Stimulated activated naive B cell treated with anti-CD40 and anti-IgM and Interleukin-4, amounts not matched to agents 10 μg/mL and 1 μg/mL and 100 μg/mL, for 72 hours (primary cell): ENCODE data around the gene DOK6.

Experiments
- ATAC-seq, 2 donors: fragments of 150-1000 bp; cut with Tn5 transposase; replicated peaks; 2 replicates each; pipeline ENCODE4 v1.10.0; 2021; ENCODE audit warnings: moderate library complexity in 1 of 2
- DNase-seq: peaks from one replicate; pipeline ENCODE4 v3.0.0; 2021
- H3K27ac Mint-ChIP-seq: one replicate; pipeline ENCODE4 v1.8.0; 2022; ENCODE audit warnings: mild to moderate bottlenecking, mixed read lengths
- H3K27me3 Mint-ChIP-seq, 2 donors: one replicate each; pipeline ENCODE4 v1.8.0; 2022; ENCODE audit warnings: mixed read lengths in 2 of 2
- H3K36me3 Mint-ChIP-seq, 2 donors: one replicate each; pipeline ENCODE4 v1.8.0; 2022; ENCODE audit warnings: mixed read lengths in 2 of 2, mild to moderate bottlenecking in 1 of 2
- H3K4me1 Mint-ChIP-seq, 2 donors: one replicate each; pipeline ENCODE4 v1.8.0; 2022; ENCODE audit warnings: mixed read lengths in 2 of 2, mild to moderate bottlenecking in 1 of 2
- H3K4me3 Mint-ChIP-seq, 2 donors: one replicate each; pipeline ENCODE4 v1.8.0; 2022; ENCODE audit warnings: mild to moderate bottlenecking in 2 of 2, mixed read lengths in 2 of 2, moderate library complexity in 1 of 2
- H3K9me3 Mint-ChIP-seq, 2 donors: one replicate each; pipeline ENCODE4 v1.8.0; 2022; ENCODE audit warnings: mixed read lengths in 2 of 2, mild to moderate bottlenecking in 1 of 2

The DOK6 gene

DNA sequence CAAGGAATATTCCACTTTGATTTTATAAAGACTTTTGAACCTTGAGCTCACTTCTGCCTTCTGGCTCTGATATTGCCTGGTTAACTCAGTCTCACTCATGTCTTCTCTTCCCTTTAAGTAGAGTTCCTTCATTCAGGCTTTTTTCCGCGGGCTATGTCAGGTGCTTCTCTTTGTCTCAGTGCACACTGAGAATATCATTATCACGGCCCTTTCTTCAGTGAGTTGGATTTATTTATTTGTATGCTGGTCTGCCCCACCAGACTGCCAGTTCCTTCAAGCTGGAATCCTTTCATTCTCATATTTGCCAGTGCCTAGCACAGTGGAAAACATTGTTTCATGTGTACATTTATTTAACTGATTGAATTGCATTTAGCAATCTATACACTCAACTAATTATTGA is 136.5 kb downstream of the DOK6 start:
- H3K27ac Mint-ChIP-seq: no peak overlapping the region
- no peak for DNase-seq
- no peaks in the 10 kb centered on the region for H3K4me1 Mint-ChIP-seq
- no peak overlapping the region for H3K4me3 Mint-ChIP-seq
- H3K9me3 Mint-ChIP-seq: no peaks in the 10 kb centered on the region
- no peaks in the 10 kb centered on the region for H3K36me3 Mint-ChIP-seq
- no peaks in the 10 kb centered on the region for H3K27me3 Mint-ChIP-seq
- no peak for ATAC-seq

DNA sequence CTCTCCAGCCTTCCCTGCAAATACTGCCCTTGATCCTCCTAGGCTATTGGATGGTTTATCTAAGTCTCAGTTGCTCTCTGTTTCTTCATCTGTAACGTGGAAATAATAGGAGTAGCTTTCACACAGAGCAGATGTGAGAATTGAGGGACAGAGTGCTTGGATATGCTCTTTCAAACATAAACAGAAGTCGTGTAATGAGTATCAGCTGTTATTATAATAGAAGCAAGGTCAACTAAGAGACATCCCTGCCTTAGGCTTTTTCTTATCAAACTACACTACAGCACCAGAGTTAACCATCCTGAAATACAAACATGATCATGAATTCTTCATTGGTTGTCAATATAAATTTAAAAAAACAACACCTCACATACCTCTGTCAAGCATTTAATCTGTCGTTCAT is 138.2 kb downstream of the DOK6 start:
- no peak overlapping the region for H3K4me3 Mint-ChIP-seq
- no peak for DNase-seq
- no peaks in the 10 kb centered on the region for H3K9me3 Mint-ChIP-seq
- no peaks in the 10 kb centered on the region for H3K4me1 Mint-ChIP-seq
- no peaks in the 10 kb centered on the region for H3K36me3 Mint-ChIP-seq
- no peaks in the 10 kb centered on the region for H3K27me3 Mint-ChIP-seq
- no peak for ATAC-seq
- no peak overlapping the region for H3K27ac Mint-ChIP-seq

DNA sequence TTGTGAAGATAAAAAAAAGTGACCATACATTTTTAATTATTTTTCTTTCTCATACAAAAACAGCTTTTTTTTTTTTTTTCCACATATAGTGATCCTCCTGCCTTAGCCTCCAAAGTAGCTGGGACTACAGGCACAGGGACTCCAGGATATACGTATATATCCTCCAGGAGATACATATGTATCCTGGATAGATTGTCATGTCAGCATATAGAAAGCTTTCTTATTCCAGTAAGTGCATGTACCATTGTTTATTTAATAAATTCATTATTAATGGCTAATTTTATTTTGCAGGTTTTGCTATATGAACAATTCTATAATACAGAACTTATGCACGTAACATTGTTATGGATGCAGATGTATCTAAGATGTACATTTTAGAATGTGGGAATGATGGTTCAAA is 138.7 kb downstream of the DOK6 start:
- DNase-seq (no peak), ATAC-seq (no peak)
- no peaks in the 10 kb centered on the region for H3K27me3 Mint-ChIP-seq
- H3K9me3 Mint-ChIP-seq: no peaks in the 10 kb centered on the region
- no peak overlapping the region for H3K27ac Mint-ChIP-seq
- H3K36me3 Mint-ChIP-seq: no peaks in the 10 kb centered on the region
- H3K4me3 Mint-ChIP-seq: no peak overlapping the region
- no peaks in the 10 kb centered on the region for H3K4me1 Mint-ChIP-seq

DNA sequence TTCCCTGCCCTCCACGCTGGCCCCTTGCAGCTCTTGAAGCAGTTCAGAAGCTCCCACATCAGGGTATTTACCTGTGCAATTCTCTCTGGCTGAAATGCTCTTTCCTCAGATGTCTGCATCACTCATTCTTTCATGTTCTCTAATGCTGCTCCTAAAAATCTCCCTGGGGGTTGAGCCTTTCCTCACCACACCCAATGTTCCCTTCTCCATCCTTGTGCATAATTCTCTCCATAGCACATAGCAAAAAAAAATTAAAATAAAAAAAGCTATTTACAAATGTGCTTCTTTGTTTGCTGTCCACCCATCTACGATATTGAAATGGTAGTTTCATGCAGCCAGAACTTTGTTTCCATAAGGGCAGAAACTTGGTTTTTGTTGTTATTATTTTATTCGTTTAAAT is 155.5 kb downstream of the DOK6 start:
- Mint-ChIP-seq H3K27me3 (no peaks in the 10 kb centered on the region), H3K9me3 (peaks cover under 1 to 6% of the 10 kb centered on the region in 2 donors), H3K27ac (no peak overlapping the region), H3K4me3 (no peak overlapping the region), H3K36me3 (no peaks in the 10 kb centered on the region), H3K4me1 (no peaks in the 10 kb centered on the region)
- DNase-seq (no peak), ATAC-seq (no peak)

DNA sequence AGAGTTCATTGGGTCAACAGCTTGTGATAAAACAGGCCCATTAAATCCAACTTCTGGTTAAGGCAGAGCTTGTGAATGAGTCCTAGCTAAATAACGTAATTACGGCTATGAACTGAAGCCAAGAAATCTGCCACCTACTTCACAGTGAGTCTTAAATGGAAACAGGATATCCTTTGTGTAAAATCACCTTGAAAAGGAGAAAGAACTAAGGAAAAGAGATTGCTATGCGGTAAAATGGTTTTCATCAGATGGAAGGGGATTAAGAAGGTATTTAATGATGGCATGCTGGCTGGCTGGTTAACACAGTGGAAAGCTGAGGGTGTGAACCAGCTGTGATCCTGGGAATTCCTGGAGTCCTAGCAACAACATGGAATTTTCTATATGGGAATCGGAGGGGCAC is 156.6 kb downstream of the DOK6 start:
- no peaks in the 10 kb centered on the region for H3K27me3 Mint-ChIP-seq
- no peaks in the 10 kb centered on the region for H3K36me3 Mint-ChIP-seq
- no peak overlapping the region for H3K4me3 Mint-ChIP-seq
- DNase-seq (no peak), ATAC-seq (no peak)
- no peak overlapping the region for H3K27ac Mint-ChIP-seq
- H3K4me1 Mint-ChIP-seq: no peaks in the 10 kb centered on the region
- peaks cover 4 to 10% of the 10 kb centered on the region in 2 donors for H3K9me3 Mint-ChIP-seq

DNA sequence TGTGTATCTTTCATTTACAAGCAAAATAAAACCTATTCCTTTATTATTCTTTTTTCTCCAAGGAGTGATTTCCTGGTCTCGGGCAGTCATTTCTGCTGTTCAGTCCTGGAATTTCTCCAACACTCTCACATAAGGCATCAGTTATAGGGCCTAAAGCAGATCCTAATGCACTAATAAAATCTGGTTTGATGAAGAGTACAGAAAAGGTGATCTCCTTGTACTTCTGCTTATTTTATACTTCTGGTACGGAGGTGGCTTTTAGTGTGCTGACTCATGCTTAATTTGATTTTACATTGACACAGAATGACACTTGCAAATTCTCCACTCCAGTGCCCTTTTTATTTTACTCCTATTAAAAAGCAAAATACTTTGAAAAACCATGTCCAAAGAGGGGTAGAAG is 157.4 kb downstream of the DOK6 start:
- Mint-ChIP-seq H3K36me3 (no peaks in the 10 kb centered on the region), H3K4me3 (no peak overlapping the region), H3K9me3 (peaks cover 4 to 10% of the 10 kb centered on the region in 2 donors), H3K27me3 (no peaks in the 10 kb centered on the region), H3K4me1 (no peaks in the 10 kb centered on the region), H3K27ac (no peak overlapping the region)
- DNase-seq: no peak
- no peak for ATAC-seq

DNA sequence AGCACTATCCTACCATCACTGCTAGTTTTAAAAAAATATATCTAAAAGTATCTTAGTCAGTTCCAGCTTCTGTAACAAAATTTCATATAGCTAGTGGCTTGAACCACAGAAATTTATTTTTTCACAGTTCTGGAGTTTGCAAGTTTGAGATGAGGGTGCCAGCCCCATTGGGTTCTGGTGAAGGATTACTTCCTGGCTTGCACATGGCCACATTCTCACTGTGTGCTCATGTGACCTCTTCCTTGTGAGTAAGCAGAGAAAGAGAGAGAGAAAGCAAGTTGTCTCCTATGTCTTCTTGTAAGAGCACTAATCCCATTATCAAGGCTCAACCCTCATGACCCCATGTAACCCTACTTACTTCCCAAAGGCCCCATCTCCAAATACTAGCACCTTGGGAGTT is 158.9 kb downstream of the DOK6 start:
- Mint-ChIP-seq H3K9me3 (peaks cover 4 to 10% of the 10 kb centered on the region in 2 donors), H3K36me3 (no peaks in the 10 kb centered on the region), H3K27me3 (no peaks in the 10 kb centered on the region), H3K4me3 (no peak overlapping the region), H3K4me1 (no peaks in the 10 kb centered on the region), H3K27ac (no peak overlapping the region)
- DNase-seq: no peak
- ATAC-seq: no peak

DNA sequence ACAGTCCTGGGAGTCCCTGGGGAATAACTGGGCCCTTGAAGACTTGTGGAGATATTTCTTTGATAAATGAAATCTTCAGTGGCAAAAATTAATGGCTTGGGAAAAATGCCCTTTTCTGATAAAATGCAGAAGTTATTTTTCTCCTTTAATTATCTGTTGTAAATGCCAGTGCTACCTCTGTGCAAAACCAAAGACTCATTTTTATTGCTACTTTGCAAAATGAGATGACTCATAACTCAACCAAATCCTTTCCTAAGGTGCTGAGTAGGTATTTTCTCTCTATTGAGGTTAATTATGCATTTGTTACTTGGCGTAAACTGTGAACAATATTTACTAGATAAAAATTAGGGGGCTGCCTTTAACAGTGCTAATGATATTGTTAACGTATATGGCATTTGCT is 163.9 kb downstream of the DOK6 start:
- Mint-ChIP-seq H3K9me3 (peaks cover 12% of the 10 kb centered on the region in 2 donors), H3K27ac (no peak overlapping the region), H3K4me1 (no peaks in the 10 kb centered on the region), H3K27me3 (no peaks in the 10 kb centered on the region), H3K36me3 (no peaks in the 10 kb centered on the region), H3K4me3 (no peak overlapping the region)
- ATAC-seq (no peak), DNase-seq (no peak)

DNA sequence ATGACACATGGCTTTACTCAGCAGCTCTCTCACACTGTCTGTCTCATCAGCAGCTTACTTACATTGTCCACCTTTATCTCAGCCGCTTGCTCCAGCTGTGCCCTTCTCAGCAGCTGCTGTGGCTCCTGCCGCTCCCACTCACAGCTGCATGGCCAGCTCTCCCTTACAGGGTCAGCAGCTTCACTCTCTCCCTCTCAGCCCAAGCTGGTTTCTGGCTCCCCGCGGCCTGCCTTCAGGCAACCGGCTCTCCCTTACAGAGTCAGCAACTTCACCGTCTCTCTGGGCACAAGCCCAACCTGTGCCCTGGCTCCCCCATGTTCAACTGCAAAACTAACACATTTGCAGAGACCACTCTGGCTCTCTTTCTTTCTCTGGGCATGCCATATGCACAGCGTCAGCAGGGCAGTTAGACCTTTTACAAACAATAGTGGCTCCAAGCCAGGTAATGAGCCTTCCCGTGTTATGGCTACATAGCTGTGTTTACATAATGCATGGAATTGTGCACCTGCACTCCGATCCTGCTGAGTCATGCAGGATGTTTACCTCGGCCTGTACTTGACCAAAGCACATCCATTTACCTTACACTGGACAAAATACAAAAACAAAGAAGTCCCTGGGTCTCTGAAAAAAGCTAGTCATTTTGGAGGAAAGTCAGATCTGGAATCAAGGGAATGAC is 167.3 kb downstream of the DOK6 start:
- H3K27me3 Mint-ChIP-seq: no peaks in the 10 kb centered on the region
- H3K27ac Mint-ChIP-seq: no peak overlapping the region
- H3K9me3 Mint-ChIP-seq: peaks cover 8% of the 10 kb centered on the region in 2 donors
- no peak for ATAC-seq
- H3K4me1 Mint-ChIP-seq: no peaks in the 10 kb centered on the region
- H3K36me3 Mint-ChIP-seq: no peaks in the 10 kb centered on the region
- DNase-seq: no peak
- no peak overlapping the region for H3K4me3 Mint-ChIP-seq

DNA sequence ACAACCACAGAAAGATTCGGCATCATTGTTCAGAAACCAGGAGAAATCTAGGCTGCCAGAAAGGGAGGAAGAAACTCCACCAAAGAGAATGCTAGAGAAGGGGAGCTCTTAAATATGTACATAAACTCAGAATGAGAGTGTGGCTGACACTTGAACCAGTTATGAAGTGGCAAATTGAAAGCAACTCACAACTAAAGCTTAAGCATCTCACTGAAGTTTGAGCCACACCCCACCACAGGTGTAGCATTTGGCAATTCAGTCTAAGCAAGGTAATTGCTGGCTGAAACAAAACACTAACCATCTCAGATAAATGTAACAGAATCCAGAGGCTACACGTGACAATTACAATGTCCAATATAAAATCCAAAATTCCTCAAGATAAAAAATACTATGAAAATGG is 168.4 kb downstream of the DOK6 start:
- Mint-ChIP-seq H3K27ac (no peak overlapping the region), H3K4me1 (no peaks in the 10 kb centered on the region), H3K9me3 (peaks cover 8% of the 10 kb centered on the region in 2 donors), H3K36me3 (no peaks in the 10 kb centered on the region), H3K4me3 (no peak overlapping the region), H3K27me3 (no peaks in the 10 kb centered on the region)
- no peak for DNase-seq
- no peak for ATAC-seq

DNA sequence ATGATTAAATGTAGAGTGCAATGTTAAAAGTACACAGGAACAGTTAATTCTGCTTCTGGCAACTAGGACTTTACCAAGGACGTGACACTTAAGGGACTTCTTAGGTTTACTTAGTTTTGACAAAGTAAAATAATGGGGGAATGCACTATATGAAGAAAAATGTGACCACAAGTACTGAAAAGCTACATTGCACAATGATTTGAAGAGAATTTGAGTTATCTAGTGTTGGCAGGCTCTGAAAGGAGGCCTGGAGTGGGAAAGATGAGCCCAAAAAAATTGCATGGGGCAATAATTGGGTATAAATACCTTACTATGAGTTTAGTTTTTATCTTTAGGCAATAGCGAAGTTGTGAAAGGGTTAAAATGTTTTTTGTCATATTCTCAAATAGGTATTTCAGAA is 173.7 kb downstream of the DOK6 start:
- H3K27ac Mint-ChIP-seq: no peak overlapping the region
- no peak overlapping the region for H3K4me3 Mint-ChIP-seq
- H3K9me3 Mint-ChIP-seq: no peaks in the 10 kb centered on the region
- H3K4me1 Mint-ChIP-seq: no peaks in the 10 kb centered on the region
- H3K36me3 Mint-ChIP-seq: no peaks in the 10 kb centered on the region
- no peak for DNase-seq
- no peaks in the 10 kb centered on the region for H3K27me3 Mint-ChIP-seq
- ATAC-seq: no peak

DNA sequence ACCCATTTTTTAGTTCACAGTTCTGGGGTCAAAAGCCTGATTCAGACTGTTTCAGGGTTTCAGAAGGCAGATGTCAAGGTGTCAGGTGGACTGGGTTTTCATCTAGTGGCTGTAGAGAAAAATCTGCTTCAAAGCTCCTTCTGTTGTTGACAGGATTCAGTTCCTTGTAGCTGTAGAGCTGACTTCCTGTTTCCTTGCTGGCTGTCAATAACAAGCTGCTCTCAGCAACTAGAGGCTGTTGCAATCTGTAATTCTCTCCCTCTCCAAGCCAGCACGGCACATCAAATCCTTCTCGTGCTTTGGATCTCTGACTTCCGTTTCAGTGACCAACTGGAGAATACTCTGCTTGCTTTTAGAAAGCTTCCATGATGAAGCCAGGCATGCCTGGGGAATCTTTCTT is 179.4 kb downstream of the DOK6 start:
- Mint-ChIP-seq H3K36me3 (no peaks in the 10 kb centered on the region), H3K4me3 (no peak overlapping the region), H3K27ac (no peak overlapping the region), H3K9me3 (no peaks in the 10 kb centered on the region), H3K4me1 (no peaks in the 10 kb centered on the region), H3K27me3 (no peaks in the 10 kb centered on the region)
- no peak for ATAC-seq
- no peak for DNase-seq

DNA sequence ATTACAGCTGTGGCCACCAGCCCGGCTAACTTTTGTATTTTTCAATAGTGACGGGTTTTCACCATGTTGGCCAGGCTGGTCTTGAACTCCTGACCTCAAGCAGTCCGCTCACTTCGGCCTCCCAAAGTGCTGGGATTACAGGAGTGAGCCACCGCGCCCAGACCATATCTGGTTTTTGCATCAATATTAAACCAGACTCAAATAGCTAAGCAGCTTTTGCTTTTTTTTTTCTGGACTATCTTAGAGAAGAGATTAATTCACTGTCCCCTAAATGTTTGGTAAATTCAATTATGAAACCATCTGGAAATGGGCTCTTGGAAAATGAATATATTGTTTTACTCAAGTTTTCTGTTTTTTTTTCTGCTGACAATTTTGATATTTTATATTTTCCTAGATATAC is 183.7 kb downstream of the DOK6 start:
- DNase-seq (no peak), ATAC-seq (no peak)
- H3K4me3 Mint-ChIP-seq: no peak overlapping the region
- H3K36me3 Mint-ChIP-seq: no peaks in the 10 kb centered on the region
- no peak overlapping the region for H3K27ac Mint-ChIP-seq
- H3K27me3 Mint-ChIP-seq: peaks cover 0 to 6% of the 10 kb centered on the region in 2 donors
- no peaks in the 10 kb centered on the region for H3K9me3 Mint-ChIP-seq
- H3K4me1 Mint-ChIP-seq: no peaks in the 10 kb centered on the region

DNA sequence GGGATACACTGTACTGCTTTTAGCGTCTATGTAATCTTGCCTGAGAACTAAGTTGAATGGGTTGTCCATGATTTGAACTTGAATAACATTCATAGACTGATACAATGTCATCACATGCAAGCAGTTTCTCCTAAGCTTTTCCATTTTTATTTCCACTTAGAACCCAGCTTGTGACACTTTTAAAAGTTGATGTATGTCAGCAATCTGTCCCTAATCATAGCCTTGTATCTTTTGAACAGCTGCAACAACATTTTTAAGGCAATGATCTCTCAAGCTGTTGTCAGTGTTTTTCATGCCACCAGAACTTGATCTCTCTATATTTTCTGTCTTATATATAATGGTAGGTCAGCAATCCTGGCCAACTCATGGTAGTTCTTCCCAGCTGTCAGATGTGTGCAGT is 185.0 kb downstream of the DOK6 start:
- Mint-ChIP-seq H3K4me3 (no peak overlapping the region), H3K27me3 (peaks cover 0 to 6% of the 10 kb centered on the region in 2 donors), H3K9me3 (no peaks in the 10 kb centered on the region), H3K36me3 (no peaks in the 10 kb centered on the region), H3K4me1 (no peaks in the 10 kb centered on the region), H3K27ac (no peak overlapping the region)
- ATAC-seq (no peak), DNase-seq (no peak)

DNA sequence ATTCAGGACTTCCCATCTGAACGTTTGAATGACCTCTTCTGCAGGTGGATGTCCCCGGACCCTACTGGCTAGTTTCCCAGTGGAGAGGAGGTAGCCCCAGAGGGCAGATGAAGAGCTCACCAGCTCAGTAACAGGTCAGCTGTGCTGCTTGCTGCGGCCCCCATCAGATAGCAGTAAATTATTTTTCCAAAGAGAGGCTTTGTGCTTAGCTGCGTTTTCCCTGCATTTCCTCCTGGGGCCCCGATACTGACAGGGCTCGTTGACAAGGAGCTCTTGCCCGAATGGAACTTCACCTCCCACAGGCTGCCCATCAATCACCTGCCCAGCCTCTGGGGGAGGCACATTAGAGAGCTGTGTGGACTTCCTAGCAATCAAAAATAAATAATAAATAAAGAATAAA is 185.8 kb downstream of the DOK6 start:
- Mint-ChIP-seq H3K4me1 (no peaks in the 10 kb centered on the region), H3K27ac (no peak overlapping the region), H3K9me3 (no peaks in the 10 kb centered on the region), H3K4me3 (no peak overlapping the region), H3K36me3 (no peaks in the 10 kb centered on the region), H3K27me3 (peaks cover 0 to 6% of the 10 kb centered on the region in 2 donors)
- no peak for DNase-seq
- no peak for ATAC-seq

DNA sequence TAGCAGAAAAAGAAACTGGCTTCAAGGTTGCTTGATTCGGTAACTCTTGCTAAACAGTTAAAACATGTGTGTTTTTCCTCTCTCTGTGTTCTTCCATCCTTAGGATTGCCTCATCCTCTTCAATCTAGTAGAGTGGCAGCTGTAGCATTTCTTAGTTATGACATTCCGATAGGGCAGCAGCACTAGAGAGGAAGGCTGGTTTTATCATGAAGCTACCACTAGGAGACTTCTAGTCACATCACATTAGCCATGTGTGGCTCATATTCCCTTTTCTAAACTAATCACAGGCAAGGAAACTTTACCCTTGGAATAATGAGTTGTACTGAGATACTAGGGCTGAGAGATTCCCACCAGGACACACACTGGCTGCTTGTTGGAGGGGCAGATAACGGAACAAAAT is 187.6 kb downstream of the DOK6 start:
- Mint-ChIP-seq H3K4me3 (no peak overlapping the region), H3K4me1 (no peaks in the 10 kb centered on the region), H3K27me3 (peaks cover 0 to 6% of the 10 kb centered on the region in 2 donors), H3K36me3 (no peaks in the 10 kb centered on the region), H3K27ac (no peak overlapping the region), H3K9me3 (no peaks in the 10 kb centered on the region)
- DNase-seq (no peak), ATAC-seq (no peak)
